ENCODE measurements around the gene KLF1. TPM values are rescaled to one million over a fixed set of nuclear protein-coding genes. Genes with fewer than 3 reads are reported as not detected.

The KLF1 gene
- polyA plus RNA-seq, 1 of the 3 experiments (the other 2 are of a cell fraction): not detected

DNA sequence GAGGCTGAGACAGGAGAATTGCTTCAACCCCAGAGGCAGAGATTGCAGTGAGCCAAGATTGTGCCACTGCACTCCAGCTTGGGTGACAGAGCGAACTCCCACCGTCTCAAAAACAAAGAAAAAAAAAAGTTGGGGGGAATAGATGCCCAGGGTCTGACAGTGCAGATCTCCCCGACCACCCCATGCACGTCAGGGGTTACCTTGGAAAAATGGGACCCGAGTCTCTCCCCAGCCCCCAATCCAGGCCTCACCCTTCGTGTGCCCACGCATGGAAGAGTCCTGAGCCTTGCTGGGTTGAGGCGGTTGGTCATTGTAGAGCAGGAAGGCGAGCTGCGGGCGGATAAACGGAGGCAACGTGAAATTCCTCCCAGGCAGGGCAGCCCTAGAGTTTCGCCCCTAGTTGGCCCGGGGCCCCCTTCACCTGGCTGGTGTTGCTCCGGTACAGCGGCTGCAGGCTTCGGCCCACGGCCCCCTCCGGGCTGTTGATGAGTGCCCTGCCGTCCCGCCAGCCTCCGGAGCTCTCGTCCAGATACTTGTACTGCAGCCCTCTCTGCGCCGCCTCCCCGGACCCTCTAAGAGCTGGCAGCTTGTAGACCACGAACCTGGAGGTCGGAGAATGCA lies 6.3 kb downstream of the KLF1 start:
- ChIA-PET POLR2A (interaction anchor here (0.8 to 3.0 kb wide), 6 partner anchors 8 to 59 kb away, joined by 3 to 21 read pairs (median 4); partner anchors contain the start of genes GCDH and SYCE2), CTCF (interaction anchor here (0.6 to 3.4 kb wide), 12 partner anchors 9 to 220 kb away, joined by 3 to 24 read pairs (median 4); partner anchors contain the start of gene GCDH)
- TF ChIP-seq NFIC (IDR thresholded peaks at IDR 0.05; ENCODE audit: borderline replicate concordance) (0 out of 2 replicates have a peak, but pooled peaks have one; percentile 7), PBX3 (IDR thresholded peaks at IDR 0.05) (no peak)
- Histone ChIP-seq H4K20me1 (ENCODE audit: insufficient read depth) (no peaks in the 10 kb centered on the region), H3K9me2 (no peaks in the 10 kb centered on the region), H3K36me3 (replicated peaks in 1 of 2; ENCODE audit: control insufficient read depth in 1 of 2, insufficient read depth in 2 of 2, low read length in 1 of 2) (peaks cover 0 to 3% of the 10 kb centered on the region in 2 experiments), H3K4me1 (ENCODE audit: control insufficient read depth in 1 of 2, insufficient read depth in 2 of 2, low read depth in 1 of 2, low read length in 1 of 2) (peaks cover 0 to 9% of the 10 kb centered on the region in 2 experiments; a peak in 1 of 4 replicates), H3K9me3 (no peaks in the 10 kb centered on the region), H3K4me3 (ENCODE audit: low read depth in 2 of 2, low read length in 1 of 2) (peak overlapping the region; percentile 68 to 86), H3F3A (replicated peaks; ENCODE audit: insufficient read depth) (peaks cover 9% of the 10 kb centered on the region), H3K4me2 (peak overlapping the region; percentile 85), H2AFZ (ENCODE audit: low read depth) (peak overlapping the region; percentile 97), H3K27me3 (ENCODE audit: insufficient read depth) (peaks cover 11% of the 10 kb centered on the region; the same call in 1 of the 2 replicates), H3K9ac (peak overlapping the region; percentile 73), H3K27ac (ENCODE audit: low read depth in 2 of 2, low read length in 1 of 2) (peak overlapping the region; percentile 71 to 76), H3K79me2 (ENCODE audit: insufficient read depth) (no peaks in the 10 kb centered on the region)
- DNase-seq: no peak
- 22% methylated on average over 21 of the region's 29 CpGs for WGBS (ENCODE audit: low lambda C conversion rate)

DNA sequence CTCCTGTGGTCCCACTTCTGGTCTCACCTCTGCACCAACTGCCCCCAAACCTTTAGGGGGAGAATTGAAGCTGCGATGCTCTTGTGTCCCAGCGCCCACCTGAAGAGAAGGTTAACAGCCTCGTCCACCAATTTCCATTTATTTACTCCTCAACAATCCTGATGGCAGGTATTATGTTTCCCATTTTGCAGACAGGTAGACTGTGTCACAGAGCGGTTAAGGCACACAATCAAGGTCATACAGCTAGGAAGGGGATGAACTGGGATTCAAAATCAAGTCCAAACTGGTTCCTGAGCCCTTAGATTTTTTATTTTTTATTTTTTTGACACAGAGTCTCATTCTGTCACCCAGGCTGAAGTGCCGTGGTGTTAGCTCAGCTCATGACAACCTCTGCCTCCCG lies 11.9 kb downstream of the KLF1 start:
- no peak overlapping the region for H3K4me3 ChIP-seq (ENCODE audit: low read depth in 2 of 2, low read length in 1 of 2)
- WGBS (ENCODE audit: low lambda C conversion rate): 92% methylated on average over 3 of the region's 6 CpGs
- no peak overlapping the region for H3K9ac ChIP-seq
- H3K27me3 ChIP-seq (ENCODE audit: insufficient read depth): no peaks in the 10 kb centered on the region
- H3K9me2 ChIP-seq: no peaks in the 10 kb centered on the region
- TF ChIP-seq POLR2AphosphoS5 (IDR thresholded peaks at IDR 0.05; ENCODE audit: low read depth, low read length) (no peak), TEAD4 (IDR thresholded peaks at IDR 0.05; ENCODE audit: borderline replicate concordance, insufficient read depth) (no peak), NRF1 (IDR thresholded peaks at IDR 0.05; ENCODE audit: low read depth, low read length) (no peak), NFIC (IDR thresholded peaks at IDR 0.05; ENCODE audit: borderline replicate concordance) (no peak), PBX3 (IDR thresholded peaks at IDR 0.05) (no peak), ELF1 (IDR thresholded peaks at IDR 0.05) (no peak), GABPA (IDR thresholded peaks at IDR 0.05; ENCODE audit: low read depth) (no peak), MEF2A (IDR thresholded peaks at IDR 0.05; ENCODE audit: borderline replicate concordance, low read depth) (no peak), FOXJ3 (CRISPR knock-in tag; IDR thresholded peaks at IDR 0.05) (no peak), RFX5 (IDR thresholded peaks at IDR 0.05; ENCODE audit: low read length) (no peak), EP300 (IDR thresholded peaks at IDR 0.05; ENCODE audit: borderline replicate concordance in 1 of 2, low read depth in 1 of 2, low read length in 1 of 2) (no peak)
- no peaks in the 10 kb centered on the region for H4K20me1 ChIP-seq (ENCODE audit: insufficient read depth)
- H3F3A ChIP-seq (replicated peaks; ENCODE audit: insufficient read depth): peaks cover 7% of the 10 kb centered on the region
- H2AFZ ChIP-seq (ENCODE audit: low read depth): no peak overlapping the region
- no peaks in the 10 kb centered on the region for H3K79me2 ChIP-seq (ENCODE audit: insufficient read depth)
- peaks cover 0 to 3% of the 10 kb centered on the region in 2 experiments for H3K36me3 ChIP-seq (replicated peaks in 1 of 2; ENCODE audit: control insufficient read depth in 1 of 2, insufficient read depth in 2 of 2, low read length in 1 of 2)
- DNase-seq: no peak
- H3K4me2 ChIP-seq: no peak overlapping the region
- no peak overlapping the region for H3K27ac ChIP-seq (ENCODE audit: low read depth in 2 of 2, low read length in 1 of 2)
- peaks cover 0 to under 1% of the 10 kb centered on the region in 2 experiments; a peak in 1 of 4 replicates for H3K4me1 ChIP-seq (ENCODE audit: control insufficient read depth in 1 of 2, insufficient read depth in 2 of 2, low read depth in 1 of 2, low read length in 1 of 2)
- POLR2A ChIA-PET: interaction anchor here (0.6 to 1.0 kb wide), 2 partner anchors 16 to 58 kb away, joined by 3 read pairs; partner anchors contain the start of gene GCDH
- CTCF ChIA-PET: interaction anchor here (1.8 to 10.3 kb wide), 2 partner anchors 10 to 28 kb away, joined by 5 to 62 read pairs; no protein-coding TSS in a partner anchor
- no peaks in the 10 kb centered on the region for H3K9me3 ChIP-seq

All from SK-N-SH (cell line).